Inflammatory macrophage treated with lipopolysaccharide for 4 hours (primary cell): ENCODE measurements around the gene TRIM41.
"Not testable (repeated sequence)": the region's sequence is repeated elsewhere in the genome, so short reads cannot be mapped to it uniquely, and the experiment has no call there.

ENCODE experiments used
- DNase-seq: peaks from one replicate; pipeline ENCODE4 v3.0.0-alpha.2; 2020

TRIM41 gene

DNA sequence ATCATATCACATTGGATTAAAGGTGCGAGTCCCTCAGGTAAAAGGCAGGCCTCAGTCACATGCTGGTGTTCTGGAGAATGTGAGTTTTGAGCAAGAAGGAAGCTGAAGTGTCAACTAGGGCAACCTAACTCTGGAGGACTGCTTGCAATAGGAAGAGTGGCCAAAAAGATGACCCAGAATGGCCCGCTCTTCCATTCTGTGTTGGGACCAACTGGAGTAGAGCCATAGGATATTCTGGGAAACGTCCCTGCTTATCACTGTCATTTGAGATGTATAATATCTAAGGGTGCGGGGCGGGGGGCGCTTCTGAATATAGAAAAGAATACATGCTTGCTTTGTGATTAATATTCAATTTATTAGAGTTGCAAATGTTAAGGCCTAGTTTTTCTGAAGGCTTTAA, 11.0 kb upstream of the TRIM41 start:
- DNase-seq, result no peak

GRCh38 chr5:181212934-181213333, 10.1 kb upstream of the TRIM41 start:
- no peak for DNase-seq

GRCh38 chr5:181214249-181214648, 8.8 kb upstream of the TRIM41 start:
- not testable (repeated sequence) for DNase-seq

DNA sequence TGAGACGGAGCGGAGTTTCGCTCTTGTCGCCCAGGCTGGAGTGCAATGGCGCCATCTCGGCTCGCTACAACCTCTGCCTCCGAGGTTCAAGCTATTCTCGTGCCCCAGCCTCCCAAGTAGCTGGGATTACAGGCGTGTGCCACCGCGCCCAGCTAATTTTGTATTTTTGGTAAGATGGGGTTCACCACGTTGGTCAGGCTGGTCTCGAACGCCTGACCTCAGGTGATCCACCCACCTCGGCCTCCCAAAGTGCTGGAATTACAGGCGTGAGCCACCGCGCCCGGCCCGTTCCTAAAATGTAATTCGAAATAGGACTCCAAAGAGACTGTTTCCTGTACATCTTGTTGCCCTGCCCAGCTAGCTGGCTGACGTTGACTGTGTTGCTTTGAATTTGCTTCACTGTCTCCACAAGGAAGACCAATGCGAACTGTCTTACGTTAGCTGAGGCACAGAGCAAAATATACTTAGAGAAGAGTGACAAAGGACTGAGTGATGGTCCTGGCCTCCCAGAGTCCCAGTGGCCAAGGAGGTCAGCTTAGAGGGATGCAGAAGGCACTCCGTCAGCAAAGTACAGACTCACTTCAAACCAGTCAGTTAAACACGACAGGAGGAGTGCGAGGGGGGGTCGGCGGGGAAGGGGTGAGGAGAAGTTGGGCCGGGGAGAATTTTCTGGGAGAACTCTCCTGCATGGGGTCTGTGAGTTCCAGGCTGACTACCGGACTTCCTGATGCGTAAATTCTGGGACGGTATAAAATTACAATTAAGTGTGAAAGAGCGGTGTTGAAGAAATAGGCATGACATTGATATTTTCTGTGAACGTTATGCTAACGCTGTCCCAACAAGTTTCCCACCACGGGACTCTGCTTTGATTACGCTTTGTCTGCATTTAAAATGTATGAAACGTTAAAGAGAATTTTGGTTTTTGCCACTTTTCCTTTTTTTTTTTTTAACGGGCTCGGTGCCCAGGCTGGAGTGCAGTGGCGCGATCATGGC, 6.8 kb upstream of the TRIM41 start:
- DNase-seq, result peak; percentile 15

DNA sequence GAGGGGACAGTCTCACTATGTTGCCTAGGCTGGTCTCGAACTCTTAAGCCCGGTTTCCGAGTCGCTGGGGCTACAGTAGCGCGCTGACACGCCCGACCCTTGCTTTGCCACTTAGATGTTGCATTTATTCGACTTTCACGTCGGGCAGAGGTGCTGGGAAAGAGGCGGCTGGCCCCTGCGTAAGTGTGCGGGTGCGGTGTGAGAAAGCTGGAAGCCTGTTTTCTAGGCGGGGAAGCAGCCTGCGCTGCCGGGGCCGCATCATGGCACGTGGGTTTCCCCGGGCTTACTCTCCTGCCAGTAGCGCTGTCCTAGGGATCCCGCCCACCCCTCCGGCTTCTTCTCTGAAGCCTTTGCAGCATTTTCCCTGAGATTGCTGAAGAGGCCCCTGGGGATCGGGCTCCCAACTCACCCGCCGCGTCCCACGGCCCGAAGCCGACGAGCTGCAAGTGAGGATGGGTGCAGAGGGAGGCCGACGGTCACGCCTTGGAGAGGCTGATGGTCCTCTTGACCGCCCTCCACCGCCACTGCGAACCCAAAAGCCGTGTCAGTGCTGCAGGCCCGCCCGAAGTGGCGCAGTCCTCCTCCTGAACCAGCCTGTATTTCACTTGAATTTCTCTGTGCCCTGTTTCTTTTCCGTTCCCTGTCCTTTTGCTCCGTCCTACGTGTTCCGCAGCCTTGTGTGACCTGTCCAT, 5.8 kb upstream of the TRIM41 start:
- peak; percentile 45 for DNase-seq

DNA sequence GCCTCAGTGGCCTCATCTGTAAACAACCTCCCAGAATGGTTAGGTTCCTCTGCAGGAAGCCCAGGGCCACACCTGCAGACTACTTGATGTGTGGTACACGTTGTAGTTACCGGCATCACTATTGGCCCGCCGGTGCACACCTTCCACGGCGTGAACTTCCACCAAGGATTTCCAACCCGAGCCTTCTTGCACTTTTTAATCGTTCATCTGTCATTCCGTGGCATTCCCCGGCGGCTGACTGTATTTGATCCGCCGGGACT, 5.3 kb upstream of the TRIM41 start:
- DNase-seq, result no peak

DNA sequence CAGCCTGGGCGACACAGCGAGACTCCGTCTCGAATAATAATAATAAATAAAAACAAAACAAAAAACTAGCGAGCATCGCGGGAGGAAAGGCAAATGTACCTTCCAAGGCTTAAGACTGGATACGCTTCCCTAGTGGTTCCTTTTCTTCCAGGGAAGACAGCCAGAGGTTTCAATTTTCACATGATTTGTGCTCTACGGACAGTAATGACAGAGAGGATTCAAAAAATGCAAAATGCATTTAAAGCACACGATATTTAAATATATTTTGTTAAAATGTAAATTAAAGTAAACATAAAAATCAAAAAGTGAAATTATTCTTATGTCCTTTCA, 4.3 kb upstream of the TRIM41 start:
- DNase-seq, result no peak

GRCh38 chr5:181219262-181220177, 3.6 kb upstream of the TRIM41 start:
- DNase-seq, result no peak

DNA sequence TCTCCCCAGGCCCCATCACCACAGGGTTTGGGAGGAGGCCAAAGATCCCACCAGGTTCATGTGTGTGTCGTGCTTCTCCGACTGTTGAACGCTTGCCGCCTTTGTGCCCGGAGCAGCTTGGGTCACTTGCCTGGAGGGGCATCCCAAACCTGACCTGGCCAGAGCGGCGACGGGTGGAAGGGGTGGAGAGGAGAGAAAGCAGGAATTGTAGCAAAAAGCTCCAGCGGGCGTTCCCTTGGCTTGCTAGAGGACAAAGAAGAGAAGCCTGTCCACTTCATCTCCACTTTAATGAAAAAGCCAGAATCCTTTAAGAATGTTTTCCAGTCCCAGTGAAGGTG, 2.9 kb upstream of the TRIM41 start:
- DNase-seq, result no peak

DNA sequence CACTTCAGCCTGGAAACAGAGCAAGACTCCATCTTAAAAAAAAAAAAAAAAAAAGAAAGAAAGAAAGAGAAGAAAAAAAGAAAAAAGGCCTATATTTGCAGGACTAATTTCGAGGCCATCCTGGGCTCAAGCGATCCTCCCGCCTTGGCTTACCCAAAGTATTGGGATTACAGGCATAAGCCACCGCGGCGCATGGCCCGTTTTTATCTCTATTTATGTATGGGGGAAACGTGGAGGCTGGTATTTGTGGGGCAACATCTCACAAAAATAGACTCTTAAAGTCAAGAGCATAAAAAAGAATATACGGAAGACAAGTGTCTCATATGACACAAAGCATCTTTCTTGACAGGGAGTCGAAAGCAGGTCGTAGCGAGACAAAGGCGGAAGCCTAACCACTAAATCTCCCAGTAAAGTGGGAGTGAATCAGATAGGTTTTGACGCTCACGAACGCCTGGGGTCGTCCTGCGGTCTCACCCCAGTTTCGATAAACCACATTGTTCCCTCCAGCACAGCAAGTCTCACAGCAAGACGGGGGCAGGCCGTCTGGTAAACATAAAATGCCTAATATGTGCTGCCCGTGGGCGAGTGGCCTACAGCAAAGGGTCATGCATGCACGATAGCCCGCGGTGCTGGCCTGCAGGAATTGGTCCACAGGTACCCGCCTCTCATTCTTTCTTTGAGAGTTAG, 1.8 kb upstream of the TRIM41 start:
- no peak for DNase-seq

DNA sequence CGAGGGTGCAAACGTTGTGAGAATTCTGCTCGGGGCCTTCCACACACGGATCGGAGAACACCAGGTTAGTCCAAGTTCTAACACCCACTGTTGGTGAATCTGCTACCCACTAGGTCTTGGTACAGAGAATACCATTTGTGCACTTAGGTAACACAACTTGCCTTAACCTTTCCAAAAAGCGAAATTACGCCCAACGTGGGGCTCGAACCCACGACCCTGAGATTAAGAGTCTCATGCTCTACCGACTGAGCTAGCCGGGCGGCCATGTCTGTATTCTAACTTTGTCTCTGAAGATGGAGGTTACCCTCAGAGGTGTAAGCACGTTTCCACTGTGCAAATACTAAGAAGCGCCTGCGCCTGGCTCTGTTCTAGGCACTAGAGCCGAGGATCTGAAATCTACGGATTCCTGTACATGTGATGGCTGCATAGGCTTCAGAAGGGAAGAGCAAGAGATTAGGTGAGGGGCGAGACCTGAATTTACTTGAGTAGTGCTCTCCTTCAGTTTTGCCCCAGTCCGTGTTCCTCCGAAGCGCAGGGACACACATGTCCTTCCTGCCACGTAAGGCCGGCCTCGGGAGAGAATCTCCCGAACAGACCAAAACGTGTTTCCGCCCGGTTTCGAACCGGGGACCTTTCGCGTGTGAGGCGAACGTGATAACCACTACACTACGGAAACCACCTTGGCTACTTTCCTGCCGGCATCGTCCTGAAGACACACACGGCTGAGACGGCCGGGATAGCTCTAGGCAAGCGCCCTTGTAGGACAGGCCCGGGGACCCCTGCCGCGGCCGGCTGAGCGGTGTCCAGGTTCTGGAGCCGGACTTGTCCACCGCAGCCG, 1.1 kb upstream of the TRIM41 start:
- DNase-seq, result peak; percentile 85

GRCh38 chr5:181222630-181223057, 437 bp upstream of the TRIM41 start:
- no peak for DNase-seq

DNA sequence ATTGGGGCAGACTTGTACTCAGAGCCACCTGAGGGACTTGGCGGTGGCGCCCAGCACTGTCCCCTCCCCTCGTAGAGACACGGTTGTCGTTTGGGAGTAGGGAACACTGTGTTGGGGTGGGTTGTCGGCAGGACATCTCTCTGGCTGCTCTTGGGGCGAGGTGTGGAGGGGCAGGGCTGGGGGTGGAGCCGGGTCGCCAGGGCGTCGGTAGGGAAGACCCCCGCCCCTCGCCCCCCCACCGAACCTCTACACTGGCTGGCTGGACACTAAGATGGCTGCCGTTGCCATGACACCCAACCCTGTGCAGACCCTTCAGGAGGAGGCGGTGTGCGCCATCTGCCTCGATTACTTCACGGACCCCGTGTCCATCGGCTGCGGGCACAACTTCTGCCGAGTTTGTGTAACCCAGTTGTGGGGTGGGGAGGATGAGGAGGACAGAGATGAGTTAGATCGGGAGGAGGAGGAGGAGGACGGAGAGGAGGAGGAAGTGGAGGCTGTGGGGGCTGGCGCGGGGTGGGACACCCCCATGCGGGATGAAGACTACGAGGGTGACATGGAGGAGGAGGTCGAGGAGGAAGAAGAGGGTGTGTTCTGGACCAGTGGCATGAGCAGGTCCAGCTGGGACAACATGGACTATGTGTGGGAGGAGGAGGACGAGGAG, 778 bp downstream of the TRIM41 start:
- peak; percentile 45 for DNase-seq

DNA sequence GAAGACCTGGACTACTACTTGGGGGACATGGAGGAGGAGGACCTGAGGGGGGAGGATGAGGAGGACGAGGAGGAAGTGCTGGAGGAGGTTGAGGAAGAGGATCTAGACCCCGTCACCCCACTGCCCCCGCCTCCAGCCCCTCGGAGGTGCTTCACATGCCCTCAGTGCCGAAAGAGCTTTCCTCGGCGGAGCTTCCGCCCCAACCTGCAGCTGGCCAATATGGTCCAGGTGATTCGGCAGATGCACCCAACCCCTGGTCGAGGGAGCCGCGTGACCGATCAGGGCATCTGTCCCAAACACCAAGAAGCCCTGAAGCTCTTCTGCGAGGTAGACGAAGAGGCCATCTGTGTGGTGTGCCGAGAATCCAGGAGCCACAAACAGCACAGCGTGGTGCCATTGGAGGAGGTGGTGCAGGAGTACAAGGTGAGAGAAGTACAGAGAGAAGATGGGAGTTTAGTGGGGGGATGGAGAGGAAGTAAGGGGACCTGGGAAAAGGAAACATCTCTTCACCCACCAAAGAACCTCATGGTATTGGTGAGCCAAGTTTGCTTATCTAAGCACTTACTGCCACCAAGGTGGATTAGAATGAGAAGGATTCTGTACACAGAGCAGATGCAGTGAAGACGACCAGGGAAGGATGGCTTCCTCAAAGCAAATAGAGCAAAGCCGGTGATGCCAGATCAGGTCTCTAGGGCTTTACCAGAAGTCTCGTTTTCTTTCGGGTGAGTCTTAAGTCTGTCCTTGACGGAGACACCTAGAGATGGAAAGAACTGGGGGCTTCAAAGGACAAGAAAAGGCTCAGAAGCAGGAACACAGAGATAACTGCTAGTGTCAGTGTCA, 1.5 kb downstream of the TRIM41 start:
- DNase-seq, result no peak

GRCh38 chr5:181229996-181230395, 6.9 kb downstream of the TRIM41 start:
- DNase-seq, result no peak

DNA sequence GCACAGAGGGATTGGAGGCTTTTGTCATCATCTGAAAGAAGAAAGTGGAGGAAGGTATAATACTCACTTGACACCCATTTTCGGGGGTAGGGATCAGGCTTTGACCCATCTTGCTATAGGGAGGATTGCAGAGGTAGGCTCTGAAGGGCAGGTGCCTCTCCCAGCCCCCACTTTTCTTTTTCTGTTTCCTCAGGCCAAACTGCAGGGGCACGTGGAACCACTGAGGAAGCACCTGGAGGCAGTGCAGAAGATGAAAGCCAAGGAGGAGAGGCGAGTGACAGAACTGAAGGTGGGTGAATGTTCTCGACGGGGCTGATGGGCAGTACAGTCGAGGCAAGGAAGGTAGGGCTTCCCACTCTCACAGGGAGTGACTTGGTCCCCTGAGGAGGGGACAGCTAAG, 7.5 kb downstream of the TRIM41 start:
- DNase-seq, result no peak

DNA sequence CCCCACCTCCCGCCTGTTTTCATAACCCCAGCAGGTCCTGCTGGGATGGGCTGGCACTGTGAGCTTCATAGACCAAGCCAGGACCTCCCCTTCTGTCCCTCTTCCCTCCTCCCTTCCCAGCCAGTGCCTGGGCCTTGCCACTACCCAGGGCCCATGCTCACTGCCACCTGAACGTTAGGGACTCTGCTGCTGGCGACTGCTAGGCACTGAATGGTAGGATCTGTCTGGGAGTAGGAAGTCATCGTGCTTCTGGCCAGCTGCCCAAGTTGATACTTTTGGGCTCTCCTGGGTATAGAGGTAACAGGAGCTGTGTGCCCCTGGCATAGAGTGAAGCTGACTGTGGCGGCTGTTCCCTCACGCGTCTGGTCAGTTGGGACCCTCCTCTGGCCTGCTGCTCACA, 8.4 kb downstream of the TRIM41 start:
- DNase-seq, result no peak

DNA sequence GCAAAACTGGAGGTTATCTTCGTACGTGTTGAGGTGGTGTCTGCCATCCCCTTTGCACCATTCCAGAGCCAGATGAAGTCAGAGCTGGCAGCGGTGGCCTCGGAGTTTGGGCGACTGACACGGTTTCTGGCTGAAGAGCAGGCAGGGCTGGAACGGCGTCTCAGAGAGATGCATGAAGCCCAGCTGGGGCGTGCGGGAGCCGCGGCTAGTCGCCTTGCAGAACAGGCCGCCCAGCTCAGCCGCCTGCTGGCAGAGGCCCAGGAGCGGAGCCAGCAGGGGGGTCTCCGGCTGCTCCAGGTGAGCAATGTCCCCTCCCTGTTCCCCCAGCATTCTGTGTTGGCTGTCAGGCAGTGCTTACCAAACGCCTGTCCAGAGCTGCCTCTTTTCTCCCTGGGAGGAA, 9.5 kb downstream of the TRIM41 start:
- no peak for DNase-seq

GRCh38 chr5:181233088-181233800, 10.2 kb downstream of the TRIM41 start:
- DNase-seq, result no peak
